Testis (tissue), 2 donors: Measurements from ENCODE around the gene RMDN2.

Experiments
- CTCF ChIP-seq, 3 experiments: fragments of 450-650 bp in 2 of 3; fragments of 200-600 bp in 1 of 3; sonication (generic) in 1 of 3; IDR thresholded peaks; one replicate each; pipeline ENCODE4 v1.5.1; 2016 to 2019; ENCODE audit warnings: antibody characterized with exemption in 3 of 3, mild to moderate bottlenecking in 2 of 3, moderate library complexity in 1 of 3
- POLR2A ChIP-seq: fragments of 450-650 bp; IDR thresholded peaks from one replicate; pipeline ENCODE4 v1.6.1; 2017; ENCODE audit warnings: antibody characterized with exemption, mild to moderate bottlenecking, moderate library complexity

- TF ChIP-seq CTCF (IDR thresholded peaks at IDR 0.05): no peak
- no peak for TF ChIP-seq POLR2A
These were observed 57.8 kb downstream of the RMDN2 start for GRCh38 chr2:37982847-37983246.
